ENCODE data around the gene GNE.

Gene GNE

DNA sequence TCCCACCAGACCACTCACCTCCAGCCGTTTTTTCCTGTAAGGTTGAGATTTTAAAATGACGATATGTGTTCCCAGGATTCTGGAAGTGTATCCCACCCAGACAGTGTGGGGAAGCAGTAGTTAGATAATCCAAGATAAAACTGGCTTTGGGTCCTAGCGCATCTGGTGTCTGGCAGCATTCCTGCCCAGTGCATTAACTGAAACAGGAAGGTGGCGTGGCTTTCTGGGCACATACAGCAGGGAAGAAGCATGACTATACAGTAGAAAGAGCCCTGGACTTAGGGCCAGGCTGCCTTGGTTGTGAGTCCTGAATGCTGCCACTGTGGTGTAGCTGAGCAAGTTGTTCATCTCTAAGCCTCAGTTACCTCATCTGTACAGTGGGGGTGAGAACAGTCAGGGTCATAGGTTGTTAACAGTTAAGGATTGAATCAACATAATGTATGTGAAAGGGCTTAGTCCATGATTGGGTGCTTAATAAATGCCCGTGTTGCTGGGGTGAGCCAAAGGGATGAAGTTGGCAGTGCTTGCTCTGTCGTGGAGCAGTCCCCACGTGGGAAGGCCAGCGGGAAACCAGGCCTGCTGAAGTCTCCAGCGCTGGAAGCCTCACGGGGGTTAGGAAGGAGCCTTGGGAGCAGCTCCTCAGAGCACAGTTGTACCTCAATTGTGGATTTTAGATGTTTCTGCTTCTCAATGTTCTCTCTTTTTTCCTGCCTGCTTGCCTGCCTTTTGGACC, 49.6 kb downstream of the GNE start:
- TF ChIP-seq FOXP2 (optimal IDR thresholded peaks at IDR 0.05; ENCODE audit: borderline replicate concordance, extremely low read depth, extremely low read length, insufficient read depth) = no peak
- no peak for TF ChIP-seq SIN3A (IDR thresholded peaks at IDR 0.05; ENCODE audit: borderline replicate concordance, insufficient read depth, low read length)
- TF ChIP-seq, protein P1, sequence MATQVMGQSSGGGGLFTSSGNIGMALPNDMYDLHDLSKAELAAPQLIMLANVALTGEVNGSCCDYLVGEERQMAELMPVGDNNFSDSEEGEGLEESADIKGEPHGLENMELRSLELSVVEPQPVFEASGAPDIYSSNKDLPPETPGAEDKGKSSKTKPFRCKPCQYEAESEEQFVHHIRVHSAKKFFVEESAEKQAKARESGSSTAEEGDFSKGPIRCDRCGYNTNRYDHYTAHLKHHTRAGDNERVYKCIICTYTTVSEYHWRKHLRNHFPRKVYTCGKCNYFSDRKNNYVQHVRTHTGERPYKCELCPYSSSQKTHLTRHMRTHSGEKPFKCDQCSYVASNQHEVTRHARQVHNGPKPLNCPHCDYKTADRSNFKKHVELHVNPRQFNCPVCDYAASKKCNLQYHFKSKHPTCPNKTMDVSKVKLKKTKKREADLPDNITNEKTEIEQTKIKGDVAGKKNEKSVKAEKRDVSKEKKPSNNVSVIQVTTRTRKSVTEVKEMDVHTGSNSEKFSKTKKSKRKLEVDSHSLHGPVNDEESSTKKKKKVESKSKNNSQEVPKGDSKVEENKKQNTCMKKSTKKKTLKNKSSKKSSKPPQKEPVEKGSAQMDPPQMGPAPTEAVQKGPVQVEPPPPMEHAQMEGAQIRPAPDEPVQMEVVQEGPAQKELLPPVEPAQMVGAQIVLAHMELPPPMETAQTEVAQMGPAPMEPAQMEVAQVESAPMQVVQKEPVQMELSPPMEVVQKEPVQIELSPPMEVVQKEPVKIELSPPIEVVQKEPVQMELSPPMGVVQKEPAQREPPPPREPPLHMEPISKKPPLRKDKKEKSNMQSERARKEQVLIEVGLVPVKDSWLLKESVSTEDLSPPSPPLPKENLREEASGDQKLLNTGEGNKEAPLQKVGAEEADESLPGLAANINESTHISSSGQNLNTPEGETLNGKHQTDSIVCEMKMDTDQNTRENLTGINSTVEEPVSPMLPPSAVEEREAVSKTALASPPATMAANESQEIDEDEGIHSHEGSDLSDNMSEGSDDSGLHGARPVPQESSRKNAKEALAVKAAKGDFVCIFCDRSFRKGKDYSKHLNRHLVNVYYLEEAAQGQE (IDR thresholded peaks at IDR 0.05; ENCODE audit: insufficient read depth in 1 of 2, low read depth in 2 of 2, low read length in 2 of 2) = no peak
- TF ChIP-seq TAF1 (IDR thresholded peaks at IDR 0.05; ENCODE audit: borderline replicate concordance, insufficient read depth, low read length) = no peak
- no peak for TF ChIP-seq POLR2AphosphoS5 (IDR thresholded peaks at IDR 0.05; ENCODE audit: low read depth, low read length)

DNA sequence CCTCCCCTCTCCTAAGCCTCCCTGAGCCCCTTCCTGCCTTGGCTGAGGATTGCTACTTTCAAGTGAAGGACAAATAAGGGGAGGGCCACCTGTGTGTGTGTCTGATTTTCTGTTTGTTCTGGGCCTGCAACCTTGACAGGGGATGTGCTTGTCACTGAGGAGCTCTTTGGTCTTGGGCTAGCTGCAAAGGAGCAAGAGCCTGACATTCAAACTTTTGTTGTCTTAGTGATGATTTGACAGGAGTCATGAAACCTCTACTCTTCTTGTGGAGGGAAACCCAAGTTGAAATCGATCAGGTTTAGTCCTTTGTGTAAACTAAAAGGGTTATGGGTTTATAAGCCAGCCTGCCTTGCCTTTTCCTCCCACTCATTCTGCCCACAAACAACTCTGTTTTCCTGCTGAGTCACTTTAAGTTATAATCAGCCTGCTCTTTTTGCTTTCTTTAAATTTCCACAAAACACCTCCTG, 50.7 kb downstream of the GNE start:
- TF ChIP-seq, protein P1 (IDR thresholded peaks at IDR 0.05; ENCODE audit: insufficient read depth in 1 of 2, low read depth in 2 of 2, low read length in 2 of 2) = no peak
- no peak for TF ChIP-seq TAF1 (IDR thresholded peaks at IDR 0.05; ENCODE audit: borderline replicate concordance, insufficient read depth, low read length)

GRCh38 chr9:36207016-36207415, 51.2 kb downstream of the GNE start:
- no peak for TF ChIP-seq TAF1 (IDR thresholded peaks at IDR 0.05; ENCODE audit: borderline replicate concordance, insufficient read depth, low read length)
- no peak for TF ChIP-seq POLR2AphosphoS5 (IDR thresholded peaks at IDR 0.05; ENCODE audit: low read depth, low read length)
- TF ChIP-seq FOXP2 (optimal IDR thresholded peaks at IDR 0.05; ENCODE audit: borderline replicate concordance, extremely low read depth, extremely low read length, insufficient read depth) = no peak
- TF ChIP-seq SIN3A (IDR thresholded peaks at IDR 0.05; ENCODE audit: borderline replicate concordance, insufficient read depth, low read length) = no peak
- TF ChIP-seq, protein P1 (IDR thresholded peaks at IDR 0.05; ENCODE audit: insufficient read depth in 1 of 2, low read depth in 2 of 2, low read length in 2 of 2) = no peak

- TF ChIP-seq FOXP2 (optimal IDR thresholded peaks at IDR 0.05; ENCODE audit: borderline replicate concordance, extremely low read depth, extremely low read length, insufficient read depth) = no peak
- TF ChIP-seq, protein P1 (IDR thresholded peaks at IDR 0.05; ENCODE audit: insufficient read depth in 1 of 2, low read depth in 2 of 2, low read length in 2 of 2) = no peak
Measured at GRCh38 chr9:36204906-36205547, 53.2 kb downstream of the GNE start.

Measured in PFSK-1 (cell line).